HG03571 (cell line): ENCODE results near the gene WWOX.
A peak's percentile ranks its signal among the peaks of the same experiment; 100 is the strongest.

Experiments
- ATAC-seq: cut with Tn5 transposase; IDR thresholded peaks from one replicate; pipeline ENCODE4 v1.9.1; 2021; ENCODE audit not compliant: unreplicated experiment

Gene WWOX

DNA sequence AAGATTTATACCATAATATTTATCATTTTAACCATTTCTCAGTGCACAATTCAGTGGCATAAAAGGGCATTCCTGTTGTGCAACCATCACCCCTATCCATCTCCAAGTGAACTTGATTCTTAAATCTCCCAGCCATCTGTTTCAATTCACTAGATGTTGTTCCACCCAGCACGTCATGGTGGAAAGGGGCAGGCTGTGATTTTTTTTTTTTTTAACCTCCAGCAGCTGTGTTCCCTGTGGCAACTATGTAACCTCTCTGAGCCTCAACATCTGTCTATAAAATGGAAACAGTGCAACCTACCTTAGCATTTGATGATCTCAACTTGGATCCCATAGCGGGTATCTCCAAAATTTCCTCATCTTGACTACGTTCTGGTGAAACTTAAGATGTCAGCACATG, 604.5 kb downstream of the WWOX start:
- ATAC-seq, result no peak

DNA sequence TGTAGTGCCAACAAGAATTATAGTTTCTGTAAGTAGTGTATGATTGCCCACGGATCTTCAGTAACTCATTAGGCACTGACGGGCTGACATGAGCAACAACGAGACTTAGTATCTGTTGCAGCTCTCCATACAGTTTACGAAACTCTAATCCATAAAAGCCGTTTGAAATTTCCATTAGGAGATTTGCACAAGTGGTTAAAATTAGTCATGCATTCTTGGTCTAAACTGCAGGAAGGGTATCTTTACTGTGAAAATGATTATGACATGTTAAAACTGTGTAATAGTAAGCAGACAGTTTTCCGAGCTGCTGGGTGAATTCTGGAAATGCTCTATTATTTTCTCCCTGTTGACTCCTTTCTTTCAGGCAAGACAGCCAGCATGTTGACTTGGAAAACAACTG, 605.0 kb downstream of the WWOX start:
- ATAC-seq, result no peak

DNA sequence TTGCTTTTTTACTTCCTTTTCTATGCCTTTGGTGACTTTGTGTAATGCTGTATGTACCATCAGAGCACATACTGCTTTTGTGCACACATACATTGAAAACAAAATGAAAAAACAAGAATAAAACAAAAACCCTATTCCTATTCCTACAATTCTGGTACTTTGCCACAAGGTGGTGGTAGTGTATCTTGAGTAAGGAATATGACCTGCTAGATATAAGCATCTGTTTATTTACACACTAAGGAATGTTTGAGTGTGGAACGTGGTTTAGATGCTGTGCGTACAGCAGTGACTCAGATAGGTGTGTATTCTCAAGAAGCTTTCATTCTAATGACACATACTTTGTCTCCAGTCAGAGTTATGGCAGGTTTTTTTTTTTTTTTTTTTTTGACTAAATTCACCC, 606.2 kb downstream of the WWOX start:
- no peak for ATAC-seq

DNA sequence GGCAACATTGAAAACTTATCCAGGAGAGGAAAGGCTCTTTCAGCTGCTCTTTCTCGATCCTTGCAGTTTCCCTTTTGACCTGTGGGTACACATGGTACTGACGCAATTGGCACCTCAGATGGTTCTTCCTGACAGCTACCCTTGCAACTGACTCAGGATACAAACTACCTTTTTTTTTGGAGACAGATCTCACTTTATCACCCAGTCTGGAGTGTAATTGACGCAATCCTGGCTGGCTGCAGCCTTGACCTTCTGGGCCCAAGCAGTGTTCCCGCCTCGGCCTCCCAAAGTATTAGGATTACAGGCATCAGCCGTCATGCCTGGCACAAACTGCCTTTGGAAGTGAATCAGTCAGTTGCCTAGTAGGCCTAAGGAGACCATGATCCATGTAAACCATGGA, 607.2 kb downstream of the WWOX start:
- ATAC-seq, result no peak

DNA sequence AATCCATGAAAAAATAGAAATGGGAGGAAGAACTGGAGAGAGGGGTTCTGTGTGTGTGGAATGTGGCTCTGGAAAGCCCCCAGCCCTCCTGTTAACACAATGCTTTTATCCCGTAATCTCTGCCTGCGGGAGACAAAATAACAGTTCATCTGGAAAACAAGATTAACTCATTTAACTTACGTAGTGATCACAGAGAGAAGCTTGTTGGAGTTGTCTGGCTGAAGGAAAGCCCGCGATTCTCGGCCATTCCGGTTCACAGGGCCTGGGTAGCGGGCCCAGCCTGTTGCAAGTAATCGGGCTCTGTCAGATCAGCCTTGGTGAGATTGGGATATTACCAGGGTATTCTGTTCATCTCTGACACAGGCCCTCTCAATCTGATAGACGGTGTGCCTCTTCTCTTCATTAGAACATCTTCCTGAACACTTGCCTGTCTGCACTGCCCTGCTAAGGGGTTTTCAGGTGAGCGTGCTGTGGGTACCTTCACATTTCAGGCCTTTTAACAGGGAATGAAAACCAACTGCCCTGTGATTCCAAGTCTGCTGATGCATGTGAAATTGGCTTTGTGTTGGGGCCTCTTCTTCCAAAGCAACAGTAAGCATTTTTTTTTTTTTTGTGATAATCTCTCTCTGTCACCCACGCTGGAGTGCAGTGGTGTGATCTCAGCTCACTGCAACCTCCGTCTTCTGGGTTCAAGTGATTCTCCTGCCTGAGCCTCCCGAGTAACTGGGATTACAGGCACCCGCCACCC, 609.9 kb downstream of the WWOX start:
- no peak for ATAC-seq

- no peak for ATAC-seq
These were observed 615.7 kb downstream of the WWOX start for GRCh38 chr16:78715106-78715505.

- no peak for ATAC-seq
These were observed 616.2 kb downstream of the WWOX start for GRCh38 chr16:78715673-78716072.

- ATAC-seq, result no peak
These were observed 618.7 kb downstream of the WWOX start for GRCh38 chr16:78718141-78718540.

DNA sequence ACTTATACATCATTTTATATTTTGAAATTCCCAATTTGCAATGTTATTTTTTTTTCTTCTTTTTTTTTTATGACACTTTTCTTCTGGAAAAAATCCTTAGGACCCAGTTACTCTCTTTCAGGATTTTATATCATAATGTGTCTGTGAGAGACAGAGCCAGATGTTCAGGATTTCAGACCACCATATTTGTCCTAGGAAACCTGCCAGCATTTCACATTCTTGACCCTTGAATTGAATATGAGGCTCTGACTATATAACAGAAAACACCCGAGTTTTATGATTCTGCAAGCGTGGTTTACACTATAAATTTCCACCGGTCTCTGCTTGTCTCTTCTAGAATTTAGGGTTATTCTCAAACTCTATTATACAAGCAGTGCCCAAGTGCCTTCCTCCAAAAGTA, 621.0 kb downstream of the WWOX start:
- ATAC-seq, result no peak

DNA sequence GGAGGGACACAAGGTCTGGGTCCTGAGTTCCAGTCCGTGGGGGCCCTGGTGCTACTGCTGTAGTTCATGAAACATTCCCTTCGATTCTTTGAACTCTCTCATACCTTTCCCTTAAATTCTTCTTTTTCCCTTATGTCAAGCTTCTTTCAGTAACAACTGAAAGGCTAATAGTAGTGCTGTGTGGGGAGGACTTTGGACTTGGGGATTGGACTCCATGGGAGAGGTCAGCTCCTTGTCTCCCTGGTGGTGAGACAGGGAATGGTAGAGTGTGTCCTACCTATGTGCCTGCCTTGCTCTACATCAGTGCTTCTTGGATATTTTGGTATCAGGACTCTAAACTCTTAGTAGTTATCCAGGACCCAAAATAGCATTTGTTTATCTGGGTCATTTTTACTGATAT, 628.1 kb downstream of the WWOX start:
- ATAC-seq, result no peak

GRCh38 chr16:78729687-78730086, 630.2 kb downstream of the WWOX start:
- no peak for ATAC-seq

DNA sequence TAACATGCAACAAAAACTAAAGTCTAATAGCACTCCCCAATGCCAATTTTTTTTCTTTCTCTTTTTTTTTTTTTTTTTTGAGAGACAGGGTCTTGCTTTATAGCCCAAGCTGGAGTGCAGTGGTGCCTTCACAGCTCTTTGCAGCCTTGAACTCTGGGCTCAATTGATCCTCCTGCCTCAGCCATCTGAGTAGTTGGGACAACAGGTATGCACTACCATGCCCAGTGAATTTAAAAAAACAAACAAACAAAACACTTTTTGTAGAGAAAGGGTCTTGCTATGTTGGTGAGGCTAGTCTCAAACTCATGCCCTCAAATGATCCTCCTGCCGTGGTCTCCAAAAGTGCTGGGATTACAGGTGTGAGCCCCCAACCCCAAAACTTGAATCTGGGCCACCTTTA, 632.3 kb downstream of the WWOX start:
- no peak for ATAC-seq

DNA sequence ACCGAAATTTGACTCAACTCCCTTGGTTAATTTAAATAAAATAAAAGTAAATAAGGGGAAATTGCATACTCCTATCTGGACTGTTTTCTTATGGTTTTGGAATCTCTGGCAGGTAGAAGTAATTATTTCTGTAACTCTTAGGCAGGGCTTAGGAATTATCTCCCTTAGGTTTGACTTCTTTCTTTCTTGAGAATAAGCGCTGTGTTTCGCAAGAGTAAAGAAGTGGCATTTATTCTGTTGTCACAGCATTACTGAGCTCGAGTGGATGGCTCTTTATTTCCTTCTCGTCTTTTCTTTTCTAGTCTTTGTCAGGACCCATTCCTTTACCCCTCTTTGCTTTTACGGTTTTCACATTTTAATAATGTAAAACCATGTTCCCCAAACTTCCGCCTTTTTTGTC, 633.2 kb downstream of the WWOX start:
- no peak for ATAC-seq

- no peak for ATAC-seq
These were observed 635.9 kb downstream of the WWOX start for GRCh38 chr16:78735337-78735736.

- no peak for ATAC-seq
These were observed 638.2 kb downstream of the WWOX start for GRCh38 chr16:78737630-78738029.

GRCh38 chr16:78738557-78738956, 639.1 kb downstream of the WWOX start:
- no peak for ATAC-seq

DNA sequence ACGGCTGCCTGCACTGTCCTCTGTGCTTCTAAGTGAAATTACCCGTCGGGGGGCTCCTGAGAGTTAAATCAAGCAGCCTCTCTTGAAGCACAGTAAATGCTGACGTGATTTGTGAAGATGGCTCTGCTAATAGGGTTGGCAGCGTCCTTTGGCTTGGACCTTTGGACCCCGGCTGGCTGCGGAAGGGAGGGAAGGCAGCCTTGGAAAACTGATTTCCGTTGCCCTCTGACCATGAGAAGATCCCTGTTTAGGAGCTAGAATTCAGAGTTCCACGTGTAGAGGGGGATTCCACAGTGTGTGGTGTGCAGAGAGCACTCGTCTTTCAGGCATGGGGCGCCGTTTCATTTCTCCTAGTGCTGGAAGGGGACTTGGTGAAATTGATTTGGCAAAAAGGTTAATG, 640.8 kb downstream of the WWOX start:
- no peak for ATAC-seq

- ATAC-seq, result peak; percentile 93
These were observed 643.2 kb downstream of the WWOX start for GRCh38 chr16:78742501-78743283.

- ATAC-seq, result no peak
These were observed 644.1 kb downstream of the WWOX start for GRCh38 chr16:78743556-78743955.

GRCh38 chr16:78744099-78744498, 644.6 kb downstream of the WWOX start:
- no peak for ATAC-seq

DNA sequence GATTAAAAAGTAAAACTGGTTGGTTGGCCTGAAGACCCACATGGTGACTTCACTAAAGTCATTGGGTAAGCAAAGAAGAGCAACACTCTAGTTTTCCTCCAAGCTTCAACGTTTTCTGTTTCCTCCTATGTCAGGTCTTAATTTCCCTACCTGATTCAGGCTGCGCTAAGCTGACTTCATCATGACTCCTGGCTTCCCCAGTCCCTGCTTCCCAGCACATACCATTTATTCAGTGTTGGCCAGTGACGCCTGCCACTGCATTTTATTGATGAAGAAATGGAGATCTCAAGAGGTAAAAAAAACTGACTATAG, 645.3 kb downstream of the WWOX start:
- ATAC-seq, result no peak

- ATAC-seq, result no peak
These were observed 645.9 kb downstream of the WWOX start for GRCh38 chr16:78745108-78746019.
